ENCODE data around the gene AFAP1L2. TPM values are rescaled to one million over a fixed set of nuclear protein-coding genes. Genes with fewer than 3 reads are reported as not detected.

The AFAP1L2 gene
- total RNA-seq, 2 experiments from 2014 or later, result 2.3 to 8.6 TPM

- intact Hi-C loops (cut with micrococcal nuclease; ENCODE audit: unreplicated experiment), result loop anchor here (10.0 kb wide), 1 partner anchor 815 kb away; no protein-coding TSS in a partner anchor
- no peak overlapping the region for H3K4me2 ChIP-seq (ENCODE audit: low read length)
- no peak overlapping the region for H3K4me3 ChIP-seq (ENCODE audit: low read depth, low read length, poor library complexity, severe bottlenecking)
- peaks cover 2% of the 10 kb centered on the region for H3K4me1 ChIP-seq (ENCODE audit: insufficient read depth, low read length, poor library complexity, severe bottlenecking)
- CTCF ChIA-PET (ENCODE audit: unreplicated experiment), result no interaction called here
- no TSS peak for BruUV-seq (replicated peaks)
- H4K20me1 ChIP-seq (ENCODE audit: insufficient read depth, low read length), result no peaks in the 10 kb centered on the region
- no peak for DNase-seq (ENCODE audit: low spot score)
- no peaks in the 10 kb centered on the region for H3K9me3 ChIP-seq (ENCODE audit: low read length)
- H3K27ac ChIP-seq (ENCODE audit: low read depth, low read length, poor library complexity, severe bottlenecking), result no peak overlapping the region
- no peaks in the 10 kb centered on the region for H3K36me3 ChIP-seq (ENCODE audit: insufficient read depth, low read length)
- TF ChIP-seq CTCF (conservative IDR thresholded peaks at IDR 0.05; ENCODE audit: low read length) (no peak), EZH2phosphoT487 (IDR thresholded peaks at IDR 0.05; ENCODE audit: borderline replicate concordance, low read depth, low read length) (no peak)
- no peaks in the 10 kb centered on the region for H3K9me2 ChIP-seq (ENCODE audit: insufficient read depth, low read length)
- POLR2A ChIA-PET, result interaction anchor here (0.5 to 0.9 kb wide), 3 partner anchors 135 to 495 kb away, joined by 3 to 4 read pairs (median 3); partner anchors contain the start of gene CCDC186
- no peak overlapping the region for H2AFZ ChIP-seq (ENCODE audit: low read length)
- no peaks in the 10 kb centered on the region for H3K79me2 ChIP-seq (ENCODE audit: insufficient read depth, low read depth, low read length)
Measured at GRCh38 chr10:114309364-114309651, 95.0 kb downstream of the AFAP1L2 start.

GRCh38 chr10:114308531-114309363, 95.6 kb downstream of the AFAP1L2 start:
- no TSS peak for BruUV-seq (replicated peaks)
- CTCF ChIA-PET (ENCODE audit: unreplicated experiment), result no interaction called here

More at GRCh38 chr10:114308531-114309363, 95.6 kb downstream of the AFAP1L2 start:
- no peaks in the 10 kb centered on the region for H3K9me3 ChIP-seq (ENCODE audit: low read length)
- no peak overlapping the region for H3K4me2 ChIP-seq (ENCODE audit: low read length)
- no peaks in the 10 kb centered on the region for H4K20me1 ChIP-seq (ENCODE audit: insufficient read depth, low read length)
- H3K79me2 ChIP-seq (ENCODE audit: insufficient read depth, low read depth, low read length), result no peaks in the 10 kb centered on the region
- no peaks in the 10 kb centered on the region for H3K36me3 ChIP-seq (ENCODE audit: insufficient read depth, low read length)
- H3K4me1 ChIP-seq (ENCODE audit: insufficient read depth, low read length, poor library complexity, severe bottlenecking), result peaks cover 5% of the 10 kb centered on the region
- no peaks in the 10 kb centered on the region for H3K9me2 ChIP-seq (ENCODE audit: insufficient read depth, low read length)
- H3K27ac ChIP-seq (ENCODE audit: low read depth, low read length, poor library complexity, severe bottlenecking), result no peak overlapping the region
- intact Hi-C loops (cut with micrococcal nuclease; ENCODE audit: unreplicated experiment), result loop anchor here (10.0 kb wide), 1 partner anchor 816 kb away; no protein-coding TSS in a partner anchor
- POLR2A ChIA-PET, result interaction anchor here (0.5 to 1.2 kb wide), 3 partner anchors 8 to 381 kb away, joined by 3 to 4 read pairs (median 3); partner anchors contain the start of gene CCDC186
- H2AFZ ChIP-seq (ENCODE audit: low read length), result no peak overlapping the region
- no peak for DNase-seq (ENCODE audit: low spot score)
- TF ChIP-seq CTCF (conservative IDR thresholded peaks at IDR 0.05; ENCODE audit: low read length) (no peak), EZH2phosphoT487 (IDR thresholded peaks at IDR 0.05; ENCODE audit: borderline replicate concordance, low read depth, low read length) (no peak)
- H3K4me3 ChIP-seq (ENCODE audit: low read depth, low read length, poor library complexity, severe bottlenecking), result no peak overlapping the region
